Raji (cell line): ENCODE data around the gene B3GAT1.

Source experiments
- POLR2A ChIP-seq: IDR thresholded peaks from 2 replicates; pipeline ENCODE4 v1.6.1; 2011; ENCODE audit warnings: low read depth, low read length, control low read depth; ENCODE audit not compliant: insufficient read depth

Gene B3GAT1

GRCh38 chr11:134349802-134350355, 62.2 kb downstream of the B3GAT1 start:
- no peak for TF ChIP-seq POLR2A

DNA sequence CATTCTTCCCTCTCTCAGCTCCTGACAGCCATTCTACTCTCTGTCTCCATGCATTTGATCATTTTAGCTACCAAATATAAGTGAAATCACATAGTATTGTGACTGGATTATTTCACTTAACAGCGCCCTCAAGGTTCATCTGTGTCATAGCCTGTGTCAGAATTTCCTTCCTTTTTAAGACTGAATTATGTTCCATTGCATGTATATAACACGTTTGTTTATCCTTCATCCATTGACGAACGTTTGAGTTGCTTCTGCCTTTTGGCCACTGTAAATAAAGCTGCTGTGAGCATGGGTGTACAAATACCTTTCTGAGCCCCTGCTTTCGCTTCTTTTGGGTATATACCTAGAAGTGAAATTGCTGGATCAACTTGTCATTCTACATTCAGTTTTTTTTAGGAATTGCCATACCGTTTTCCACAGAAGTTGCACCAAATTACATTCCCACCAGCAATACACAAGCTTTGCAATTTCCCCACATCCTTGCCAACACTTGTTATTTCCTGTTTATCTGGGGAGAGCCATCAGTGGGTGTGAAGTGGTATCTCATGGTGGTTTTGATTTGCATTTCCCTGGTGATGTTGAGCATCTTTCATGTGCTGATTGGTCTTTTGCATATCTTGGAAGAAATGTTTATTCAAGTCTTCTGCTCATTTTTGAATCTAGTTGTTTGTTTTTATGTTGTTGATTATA, 62.8 kb downstream of the B3GAT1 start:
- no peak for TF ChIP-seq POLR2A

DNA sequence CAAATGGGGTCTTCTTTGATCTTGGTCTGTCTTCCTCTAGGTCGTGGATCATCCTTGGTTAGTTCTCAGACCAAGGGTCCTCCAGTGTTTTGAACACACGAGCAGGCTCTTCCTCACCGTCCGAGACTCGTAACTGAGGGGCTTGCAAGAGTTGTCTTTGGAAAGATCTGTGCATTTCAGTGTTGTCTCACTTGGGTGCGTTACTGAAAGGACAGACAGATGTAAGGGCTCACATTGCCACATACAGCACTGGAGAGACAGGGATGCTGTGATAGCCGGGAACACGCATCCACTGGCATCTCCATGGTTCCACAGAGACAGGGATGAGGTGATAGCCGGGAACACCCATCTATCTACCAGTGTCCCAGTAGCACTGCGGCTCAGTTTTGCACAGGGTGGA, 64.6 kb downstream of the B3GAT1 start:
- TF ChIP-seq POLR2A, result no peak

DNA sequence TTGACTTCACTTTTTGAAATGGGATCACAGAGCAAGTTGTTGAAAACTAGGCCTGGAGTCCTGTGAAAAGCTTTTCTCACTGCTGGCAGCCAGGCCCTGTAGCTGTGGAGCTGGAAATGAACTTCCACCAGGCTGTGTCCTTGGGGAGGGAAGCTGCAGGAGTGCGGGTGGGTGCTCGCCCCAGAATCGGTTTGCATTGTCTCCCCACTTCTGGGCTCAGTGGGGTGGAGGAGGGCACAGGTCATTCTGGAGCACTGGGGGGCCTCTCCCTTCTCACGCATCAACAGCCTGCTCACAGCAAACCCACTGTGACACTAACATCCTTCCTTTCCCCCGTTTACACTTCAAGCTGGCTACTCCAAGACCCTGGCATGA, 65.1 kb downstream of the B3GAT1 start:
- TF ChIP-seq POLR2A, result no peak

GRCh38 chr11:134346101-134346975, 65.7 kb downstream of the B3GAT1 start:
- TF ChIP-seq POLR2A, result no peak

DNA sequence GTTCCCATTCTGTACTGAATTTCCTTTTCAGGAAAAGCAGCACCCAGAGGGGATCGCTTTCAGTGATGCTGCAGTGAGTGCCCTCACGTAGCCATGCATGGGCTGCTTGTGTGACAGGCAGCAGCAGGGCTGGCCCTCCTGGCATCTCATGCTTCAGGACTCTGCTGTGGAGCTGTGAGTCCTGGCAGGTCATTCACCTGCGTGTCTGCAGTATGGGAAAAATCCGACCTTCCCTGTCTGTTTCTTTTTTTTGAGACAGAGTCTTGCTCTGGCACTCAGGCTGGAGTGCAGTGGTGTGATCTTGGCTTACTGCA, 66.8 kb downstream of the B3GAT1 start:
- no peak for TF ChIP-seq POLR2A

DNA sequence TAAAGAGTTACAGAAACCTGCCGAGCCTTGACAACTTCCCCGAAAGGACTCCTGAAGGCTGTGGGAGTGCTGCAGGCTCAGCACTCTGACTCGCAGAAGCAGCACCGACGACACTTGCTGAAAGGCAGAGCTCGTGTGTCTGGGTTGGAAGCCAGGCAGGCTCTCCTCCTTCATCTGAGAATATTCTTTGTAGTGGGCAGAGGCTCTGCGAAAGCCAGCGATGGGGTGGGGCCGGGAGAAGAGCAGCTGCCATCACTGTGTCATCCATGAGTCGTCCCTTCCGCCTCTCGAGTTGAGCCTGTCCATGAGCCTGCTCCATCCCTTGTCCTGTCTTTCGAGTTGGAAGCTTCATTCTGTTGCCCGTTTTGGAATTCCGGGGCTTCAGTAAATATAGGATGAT, 68.4 kb downstream of the B3GAT1 start:
- TF ChIP-seq POLR2A, result no peak

DNA sequence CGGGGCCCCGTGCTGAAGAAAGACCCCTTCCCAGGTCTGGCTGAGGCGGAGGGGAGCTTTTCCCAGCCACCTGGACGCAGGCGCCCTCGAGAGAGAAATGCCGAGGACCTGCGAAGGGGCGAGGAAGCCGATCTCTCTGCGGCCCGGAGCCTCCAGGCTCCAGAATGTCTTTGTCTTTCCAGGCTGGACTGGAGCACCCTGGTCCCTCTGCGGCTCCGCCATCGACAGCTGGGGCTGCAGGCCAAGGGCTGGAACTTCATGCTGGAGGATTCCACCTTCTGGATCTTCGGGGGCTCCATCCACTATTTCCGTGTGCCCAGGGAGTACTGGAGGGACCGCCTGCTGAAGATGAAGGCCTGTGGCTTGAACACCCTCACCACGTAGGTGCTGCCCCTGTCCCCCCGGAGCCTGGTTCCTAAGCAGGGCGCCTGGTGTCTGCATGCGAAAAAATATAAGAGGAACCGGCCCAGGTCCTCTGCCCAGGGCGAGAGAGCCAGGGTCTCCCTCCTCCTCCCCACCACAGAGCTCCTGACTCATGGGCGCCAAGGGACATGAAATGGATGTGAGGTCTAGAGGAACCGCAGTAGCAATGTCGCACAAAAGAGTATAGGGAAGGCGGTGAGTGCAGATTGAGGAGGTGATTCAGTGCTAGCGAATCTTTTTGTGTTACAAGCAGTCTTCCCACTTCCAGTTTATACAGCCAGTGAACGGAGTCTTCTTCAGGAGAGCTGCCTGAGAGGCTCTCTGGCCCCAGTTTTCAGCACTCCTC, 69.3 kb downstream of the B3GAT1 start:
- TF ChIP-seq POLR2A, result no peak

- no peak for TF ChIP-seq POLR2A
Observed at GRCh38 chr11:134341805-134342571, 70.1 kb downstream of the B3GAT1 start.

- TF ChIP-seq POLR2A, result no peak
Observed at GRCh38 chr11:134340354-134340964, 71.6 kb downstream of the B3GAT1 start.

DNA sequence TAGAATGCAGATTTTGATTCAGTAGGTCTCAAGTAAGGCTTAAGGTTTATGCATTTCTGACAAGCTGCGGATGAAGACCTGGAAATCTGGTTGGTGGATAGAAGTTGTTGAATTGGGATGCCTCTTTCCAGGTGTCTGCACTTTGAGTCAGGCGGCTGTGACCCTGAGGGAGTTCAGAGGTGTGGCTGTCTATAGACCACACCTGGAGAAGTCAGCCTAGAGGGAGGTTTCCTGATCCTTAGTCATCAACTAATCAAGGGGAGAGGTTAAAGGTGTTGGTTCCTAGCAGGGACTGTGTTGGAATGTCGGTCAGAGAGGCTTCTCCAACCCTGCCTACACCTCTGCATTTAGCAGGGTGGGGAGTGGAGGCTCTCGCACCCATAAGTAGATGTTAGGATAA, 72.3 kb downstream of the B3GAT1 start:
- TF ChIP-seq POLR2A, result no peak

GRCh38 chr11:134338654-134339053, 73.4 kb downstream of the B3GAT1 start:
- no peak for TF ChIP-seq POLR2A

DNA sequence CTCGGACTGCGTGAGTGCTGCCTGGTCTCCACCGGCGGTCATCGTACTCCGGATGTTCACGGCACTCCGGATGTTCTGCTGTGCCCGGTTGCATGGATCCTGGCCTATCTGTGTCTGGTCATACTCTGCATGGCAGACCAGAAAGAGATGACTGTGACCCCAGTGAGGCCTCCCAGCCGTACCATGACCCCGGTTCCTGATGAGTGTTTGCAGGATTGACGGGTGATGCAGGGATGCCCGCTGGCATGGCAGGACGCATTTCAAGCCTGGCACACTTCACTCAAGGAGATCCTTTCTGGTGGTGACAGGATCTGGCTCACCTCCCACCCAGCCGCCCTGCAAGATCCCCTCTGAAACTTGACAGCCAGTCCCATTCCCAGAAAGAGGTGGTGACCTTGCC, 74.0 kb downstream of the B3GAT1 start:
- no peak for TF ChIP-seq POLR2A

GRCh38 chr11:134337051-134337450, 75.0 kb downstream of the B3GAT1 start:
- no peak for TF ChIP-seq POLR2A
